Osteoblast (primary cell): Measurements from ENCODE around the gene SLC22A2. TPM values are rescaled to one million over a fixed set of nuclear protein-coding genes. Genes with fewer than 3 reads are reported as not detected.

ENCODE experiments used
- DNase-seq: peaks from one replicate; pipeline ENCODE4 v3.0.0; 2011; ENCODE audit warnings: low spot score, mixed read lengths; ENCODE audit not compliant: insufficient read length; ENCODE audit errors: missing footprints
- H2AFZ ChIP-seq: 2 replicates; pipeline ENCODE4 v1.6.0; 2011; ENCODE audit warnings: mild to moderate bottlenecking, low read length
- H3K27ac ChIP-seq: 2 replicates; pipeline ENCODE4 v1.5.1; 2011; ENCODE audit warnings: mild to moderate bottlenecking, low read depth, low read length, moderate library complexity
- H3K27me3 ChIP-seq: 2 replicates; pipeline ENCODE4 v1.6.0; 2012; ENCODE audit warnings: mild to moderate bottlenecking, control low read depth, inconsistent platforms, low read length, moderate library complexity; ENCODE audit not compliant: insufficient read depth
- H3K36me3 ChIP-seq: 2 replicates; pipeline ENCODE4 v1.5.1; 2011; ENCODE audit warnings: mild to moderate bottlenecking, low read length, control low read depth, moderate library complexity; ENCODE audit not compliant: insufficient read depth
- H3K4me1 ChIP-seq: 2 replicates; pipeline ENCODE4 v1.5.1; 2011; ENCODE audit warnings: mild to moderate bottlenecking, low read length, control low read depth, moderate library complexity; ENCODE audit not compliant: insufficient read depth
- H3K4me2 ChIP-seq: 2 replicates; pipeline ENCODE4 v1.6.0; 2011; ENCODE audit warnings: mild to moderate bottlenecking, low read length; ENCODE audit not compliant: insufficient read depth
- H3K4me3 ChIP-seq: fragments of 200-600 bp; sonication (generic); 3 replicates; pipeline ENCODE4 v1.5.1; 2012; ENCODE audit warnings: mild to moderate bottlenecking, low read length, inconsistent platforms; ENCODE audit not compliant: insufficient read depth
- H3K79me2 ChIP-seq: 2 replicates; pipeline ENCODE4 v1.6.0; 2012; ENCODE audit warnings: mild to moderate bottlenecking, low read length, control low read depth, inconsistent platforms; ENCODE audit not compliant: insufficient read depth
- H3K9me3 ChIP-seq: 2 replicates; pipeline ENCODE4 v1.5.1; 2011; ENCODE audit warnings: low read depth, low read length, control low read depth
- H4K20me1 ChIP-seq: 2 replicates; pipeline ENCODE4 v1.6.0; 2012; ENCODE audit warnings: mild to moderate bottlenecking, low read length, control low read depth; ENCODE audit not compliant: insufficient read depth
- CTCF ChIP-seq: IDR thresholded peaks from 2 replicates; pipeline ENCODE4 v1.5.1; 2011; ENCODE audit warnings: mild to moderate bottlenecking, low read depth, low read length, moderate library complexity; ENCODE audit errors: extremely low read depth
- total RNA-seq: library from RNA; depleted of rRNA; stranded (reverse); fragments of >200 nt; gene quantifications from 2 replicates; pipeline ENCODE4 v1.2.3, GENCODE V29; 2012

SLC22A2 gene
- total RNA-seq, 1 donor, result under 0.01 TPM

GRCh38 chr6:160261991-160262680, 3.5 kb upstream of the SLC22A2 start:
- H3K4me3 ChIP-seq, result peak overlapping the region; percentile 30
- peak; percentile 36 for TF ChIP-seq CTCF
- H3K79me2 ChIP-seq, result no peaks in the 10 kb centered on the region
- H3K4me2 ChIP-seq, result peak overlapping the region; percentile 52
- H3K27me3 ChIP-seq, result no peaks in the 10 kb centered on the region
- H3K36me3 ChIP-seq, result no peaks in the 10 kb centered on the region
- H2AFZ ChIP-seq, result peak overlapping the region; percentile 71
- no peaks in the 10 kb centered on the region for H4K20me1 ChIP-seq
- peaks cover 4% of the 10 kb centered on the region for H3K4me1 ChIP-seq
- no peak overlapping the region for H3K27ac ChIP-seq
- no peaks in the 10 kb centered on the region for H3K9me3 ChIP-seq
- no peak for DNase-seq

GRCh38 chr6:160260803-160261450, 2.3 kb upstream of the SLC22A2 start:
- no peak overlapping the region for H3K27ac ChIP-seq
- H3K4me3 ChIP-seq, result no peak overlapping the region
- no peaks in the 10 kb centered on the region for H3K9me3 ChIP-seq
- no peaks in the 10 kb centered on the region for H4K20me1 ChIP-seq
- DNase-seq, result no peak
- H3K27me3 ChIP-seq, result no peaks in the 10 kb centered on the region
- H3K79me2 ChIP-seq, result no peaks in the 10 kb centered on the region
- no peak overlapping the region for H3K4me2 ChIP-seq
- H2AFZ ChIP-seq, result no peak overlapping the region
- no peak for TF ChIP-seq CTCF
- no peaks in the 10 kb centered on the region for H3K36me3 ChIP-seq
- H3K4me1 ChIP-seq, result peaks cover 4% of the 10 kb centered on the region

- no peak overlapping the region for H3K27ac ChIP-seq
- H4K20me1 ChIP-seq, result no peaks in the 10 kb centered on the region
- no peak for DNase-seq
- no peaks in the 10 kb centered on the region for H3K9me3 ChIP-seq
- H3K27me3 ChIP-seq, result no peaks in the 10 kb centered on the region
- H2AFZ ChIP-seq, result no peak overlapping the region
- no peaks in the 10 kb centered on the region for H3K36me3 ChIP-seq
- no peaks in the 10 kb centered on the region for H3K79me2 ChIP-seq
- H3K4me3 ChIP-seq, result no peak overlapping the region
- H3K4me1 ChIP-seq, result peaks cover 4% of the 10 kb centered on the region
- TF ChIP-seq CTCF, result no peak
- H3K4me2 ChIP-seq, result no peak overlapping the region
Measured at GRCh38 chr6:160260367-160260766, 1.7 kb upstream of the SLC22A2 start.

- no peaks in the 10 kb centered on the region for H3K27me3 ChIP-seq
- no peaks in the 10 kb centered on the region for H4K20me1 ChIP-seq
- H3K79me2 ChIP-seq, result no peaks in the 10 kb centered on the region
- DNase-seq, result no peak
- no peaks in the 10 kb centered on the region for H3K36me3 ChIP-seq
- H3K4me2 ChIP-seq, result no peak overlapping the region
- no peak overlapping the region for H2AFZ ChIP-seq
- no peaks in the 10 kb centered on the region for H3K9me3 ChIP-seq
- peaks cover 4% of the 10 kb centered on the region for H3K4me1 ChIP-seq
- TF ChIP-seq CTCF, result no peak
- H3K27ac ChIP-seq, result no peak overlapping the region
- no peak overlapping the region for H3K4me3 ChIP-seq
Measured at GRCh38 chr6:160259598-160259997, 977 bp upstream of the SLC22A2 start.
